Measurements from ENCODE around the gene COL4A2. TPM values are rescaled to one million over a fixed set of nuclear protein-coding genes. Genes with fewer than 3 reads are reported as not detected.

The COL4A2 gene
- total RNA-seq, 1 donor from 2014 or later, result 60.9 TPM

- no peak overlapping the region for H3K4me3 Mint-ChIP-seq (ENCODE audit: unreplicated experiment)
- H3K4me1 Mint-ChIP-seq (ENCODE audit: low read depth, unreplicated experiment), result peaks cover 27% of the 10 kb centered on the region
- no peak overlapping the region for H3K27ac Mint-ChIP-seq (ENCODE audit: unreplicated experiment)
- H3K36me3 Mint-ChIP-seq (ENCODE audit: unreplicated experiment), result no peaks in the 10 kb centered on the region
- TF ChIP-seq CTCF (IDR thresholded peaks at IDR 0.05; ENCODE audit: partially characterized antibody, unreplicated experiment), result no peak
- H3K27me3 Mint-ChIP-seq (ENCODE audit: unreplicated experiment), result peaks cover 3% of the 10 kb centered on the region
- no peak for DNase-seq
- peaks cover 2% of the 10 kb centered on the region for H3K9me3 Mint-ChIP-seq (ENCODE audit: unreplicated experiment)
Observed at GRCh38 chr13:110263888-110264287, 43.2 kb upstream of the COL4A2 start.

GRCh38 chr13:110264685-110265275 lies 42.3 kb upstream of the COL4A2 start:
- DNase-seq, result no peak
- Mint-ChIP-seq H3K4me1 (ENCODE audit: low read depth, unreplicated experiment) (peaks cover 29% of the 10 kb centered on the region), H3K27me3 (ENCODE audit: unreplicated experiment) (peaks cover 3% of the 10 kb centered on the region), H3K4me3 (ENCODE audit: unreplicated experiment) (no peak overlapping the region), H3K9me3 (ENCODE audit: unreplicated experiment) (peaks cover 2% of the 10 kb centered on the region), H3K36me3 (ENCODE audit: unreplicated experiment) (no peaks in the 10 kb centered on the region), H3K27ac (ENCODE audit: unreplicated experiment) (no peak overlapping the region)
- TF ChIP-seq CTCF (IDR thresholded peaks at IDR 0.05; ENCODE audit: partially characterized antibody, unreplicated experiment), result no peak

GRCh38 chr13:110265341-110265681 lies 41.8 kb upstream of the COL4A2 start:
- H3K27me3 Mint-ChIP-seq (ENCODE audit: unreplicated experiment), result peaks cover 3% of the 10 kb centered on the region
- DNase-seq, result no peak
- TF ChIP-seq CTCF (IDR thresholded peaks at IDR 0.05; ENCODE audit: partially characterized antibody, unreplicated experiment), result no peak
- H3K9me3 Mint-ChIP-seq (ENCODE audit: unreplicated experiment), result peaks cover 2% of the 10 kb centered on the region
- H3K27ac Mint-ChIP-seq (ENCODE audit: unreplicated experiment), result no peak overlapping the region
- peaks cover 29% of the 10 kb centered on the region for H3K4me1 Mint-ChIP-seq (ENCODE audit: low read depth, unreplicated experiment)
- no peaks in the 10 kb centered on the region for H3K36me3 Mint-ChIP-seq (ENCODE audit: unreplicated experiment)
- no peak overlapping the region for H3K4me3 Mint-ChIP-seq (ENCODE audit: unreplicated experiment)

GRCh38 chr13:110265682-110266430 lies 41.2 kb upstream of the COL4A2 start:
- peaks cover 29% of the 10 kb centered on the region for H3K4me1 Mint-ChIP-seq (ENCODE audit: low read depth, unreplicated experiment)
- peaks cover 3% of the 10 kb centered on the region for H3K27me3 Mint-ChIP-seq (ENCODE audit: unreplicated experiment)
- H3K9me3 Mint-ChIP-seq (ENCODE audit: unreplicated experiment), result peaks cover 2% of the 10 kb centered on the region
- H3K36me3 Mint-ChIP-seq (ENCODE audit: unreplicated experiment), result no peaks in the 10 kb centered on the region
- H3K4me3 Mint-ChIP-seq (ENCODE audit: unreplicated experiment), result no peak overlapping the region
- no peak for DNase-seq
- no peak for TF ChIP-seq CTCF (IDR thresholded peaks at IDR 0.05; ENCODE audit: partially characterized antibody, unreplicated experiment)
- H3K27ac Mint-ChIP-seq (ENCODE audit: unreplicated experiment), result peak overlapping the region; percentile 28

- Mint-ChIP-seq H3K27ac (ENCODE audit: unreplicated experiment) (no peak overlapping the region), H3K9me3 (ENCODE audit: unreplicated experiment) (peaks cover 2% of the 10 kb centered on the region), H3K4me3 (ENCODE audit: unreplicated experiment) (no peak overlapping the region), H3K27me3 (ENCODE audit: unreplicated experiment) (peaks cover 3% of the 10 kb centered on the region), H3K4me1 (ENCODE audit: low read depth, unreplicated experiment) (peaks cover 29% of the 10 kb centered on the region), H3K36me3 (ENCODE audit: unreplicated experiment) (no peaks in the 10 kb centered on the region)
- no peak for TF ChIP-seq CTCF (IDR thresholded peaks at IDR 0.05; ENCODE audit: partially characterized antibody, unreplicated experiment)
- DNase-seq, result no peak
Observed at GRCh38 chr13:110266431-110266809, 40.7 kb upstream of the COL4A2 start.
